ENCODE data around the gene DRD2. TPM values are rescaled to one million over a fixed set of nuclear protein-coding genes. Genes with fewer than 3 reads are reported as not detected.

Gene DRD2
- total and polyA plus RNA-seq, 2 experiments from 2014 or later: 0.59 to 0.67 TPM

- no peak overlapping the region for H3K4me3 ChIP-seq
- no peaks in the 10 kb centered on the region for H3K79me2 ChIP-seq
- no peaks in the 10 kb centered on the region for H4K20me1 ChIP-seq (ENCODE audit: insufficient read depth, poor library complexity, severe bottlenecking)
- H3K36me3 ChIP-seq (replicated peaks; ENCODE audit: insufficient read depth, low read depth): no peaks in the 10 kb centered on the region
- no peak for DNase-seq (ENCODE audit: low spot score)
- H3K4me2 ChIP-seq: no peak overlapping the region
- 96% methylated on average over 3 of the region's 8 CpGs for WGBS (ENCODE audit: low lambda C conversion rate, missing lambda C conversion rate)
- H3K27ac ChIP-seq: no peak overlapping the region
- H3K27me3 ChIP-seq: no peaks in the 10 kb centered on the region
- H3K9me3 ChIP-seq (ENCODE audit: low read depth): no peaks in the 10 kb centered on the region
- no peak overlapping the region for H2AFZ ChIP-seq
- no peaks in the 10 kb centered on the region for H3K4me1 ChIP-seq (ENCODE audit: insufficient read depth)
- H3K9me2 ChIP-seq (replicated peaks; ENCODE audit: insufficient read depth): no peaks in the 10 kb centered on the region
- TF ChIP-seq EZH2 (IDR thresholded peaks at IDR 0.05; ENCODE audit: borderline replicate concordance) (no peak), CTCF (IDR thresholded peaks at IDR 0.05; ENCODE audit: poor library complexity) (no peak), EZH2phosphoT487 (IDR thresholded peaks at IDR 0.05; ENCODE audit: low read depth, severe bottlenecking, unreplicated experiment) (no peak)
Observed at GRCh38 chr11:113435190-113435968, 39.8 kb downstream of the DRD2 start.

- Histone ChIP-seq H3K27ac (no peak overlapping the region), H3K9me2 (replicated peaks; ENCODE audit: insufficient read depth) (no peaks in the 10 kb centered on the region), H3K4me2 (no peak overlapping the region), H3K4me1 (ENCODE audit: insufficient read depth) (no peaks in the 10 kb centered on the region), H3K4me3 (no peak overlapping the region), H4K20me1 (ENCODE audit: insufficient read depth, poor library complexity, severe bottlenecking) (no peaks in the 10 kb centered on the region), H3K36me3 (replicated peaks; ENCODE audit: insufficient read depth, low read depth) (no peaks in the 10 kb centered on the region), H2AFZ (no peak overlapping the region), H3K79me2 (no peaks in the 10 kb centered on the region), H3K9me3 (ENCODE audit: low read depth) (no peaks in the 10 kb centered on the region), H3K27me3 (no peaks in the 10 kb centered on the region)
- DNase-seq (ENCODE audit: low spot score): no peak
- WGBS (ENCODE audit: low lambda C conversion rate, missing lambda C conversion rate): 91% methylated on average over 4 of the region's 4 CpGs
- no peak for TF ChIP-seq EZH2phosphoT487 (IDR thresholded peaks at IDR 0.05; ENCODE audit: low read depth, severe bottlenecking, unreplicated experiment)
- no peak for TF ChIP-seq CTCF (IDR thresholded peaks at IDR 0.05; ENCODE audit: poor library complexity)
- TF ChIP-seq EZH2 (IDR thresholded peaks at IDR 0.05; ENCODE audit: borderline replicate concordance): no peak
Observed at GRCh38 chr11:113431746-113432145, 43.5 kb downstream of the DRD2 start.

- no peaks in the 10 kb centered on the region for H3K79me2 ChIP-seq
- no peaks in the 10 kb centered on the region for H4K20me1 ChIP-seq (ENCODE audit: insufficient read depth, poor library complexity, severe bottlenecking)
- no peaks in the 10 kb centered on the region for H3K27me3 ChIP-seq
- H2AFZ ChIP-seq: no peak overlapping the region
- WGBS (ENCODE audit: low lambda C conversion rate, missing lambda C conversion rate): 90% methylated on average over 6 of the region's 6 CpGs
- DNase-seq (ENCODE audit: low spot score): no peak
- no peak overlapping the region for H3K4me3 ChIP-seq
- H3K4me1 ChIP-seq (ENCODE audit: insufficient read depth): no peaks in the 10 kb centered on the region
- no peak overlapping the region for H3K27ac ChIP-seq
- no peak for TF ChIP-seq EZH2 (IDR thresholded peaks at IDR 0.05; ENCODE audit: borderline replicate concordance)
- TF ChIP-seq EZH2phosphoT487 (IDR thresholded peaks at IDR 0.05; ENCODE audit: low read depth, severe bottlenecking, unreplicated experiment): no peak
- no peak for TF ChIP-seq CTCF (IDR thresholded peaks at IDR 0.05; ENCODE audit: poor library complexity)
- no peaks in the 10 kb centered on the region for H3K9me2 ChIP-seq (replicated peaks; ENCODE audit: insufficient read depth)
- no peak overlapping the region for H3K4me2 ChIP-seq
- H3K36me3 ChIP-seq (replicated peaks; ENCODE audit: insufficient read depth, low read depth): no peaks in the 10 kb centered on the region
- H3K9me3 ChIP-seq (ENCODE audit: low read depth): no peaks in the 10 kb centered on the region
Observed at GRCh38 chr11:113426686-113427085, 48.5 kb downstream of the DRD2 start.
